ENCODE results near the gene FSIP1. TPM values are rescaled to one million over a fixed set of nuclear protein-coding genes. Genes with fewer than 3 reads are reported as not detected.

FSIP1 gene
- total and polyA plus RNA-seq, 12 donors, result 0.15 to 4.4 (median 0.89) TPM

GRCh38 chr15:39793923-39794322 lies 11.3 kb upstream of the FSIP1 start:
- ATAC-seq (no peak), DNase-seq (no peak)
- peak overlapping the region in 2 of 10 donors; percentile 35 to 70 for H3K27ac ChIP-seq
- H3K4me1 ChIP-seq, result peaks cover 0 to 11% (median 4%) of the 10 kb centered on the region in 9 donors
- no peak for TF ChIP-seq CTCF (IDR thresholded peaks at IDR 0.05)
- 75 to 86% methylated on average over 4 of the region's 4 CpGs for WGBS, 2 donors
- no peaks in the 10 kb centered on the region for H3K27me3 ChIP-seq
- intact Hi-C loops (cut with DNase I), result loop anchor here in 2 of 10 donors (10.0 kb wide), 1 partner anchor 81 kb away; no protein-coding TSS in a partner anchor
- no peaks in the 10 kb centered on the region for H3K36me3 ChIP-seq
- H3K9me3 ChIP-seq, result no peaks in the 10 kb centered on the region
- H3K4me3 ChIP-seq, result no peak overlapping the region

GRCh38 chr15:39792844-39793335 lies 10.2 kb upstream of the FSIP1 start:
- H3K27me3 ChIP-seq, result no peaks in the 10 kb centered on the region
- no peak for DNase-seq
- H3K36me3 ChIP-seq, result no peaks in the 10 kb centered on the region
- peaks cover 0 to 11% (median 4%) of the 10 kb centered on the region in 9 donors for H3K4me1 ChIP-seq
- TF ChIP-seq CTCF (IDR thresholded peaks at IDR 0.05), result no peak
- WGBS, 2 donors, result 35 to 39% methylated on average over 4 of the region's 4 CpGs
- ATAC-seq, result peak in 6 of 8 donors; percentile 61 to 88 (median 84)
- no peaks in the 10 kb centered on the region for H3K9me3 ChIP-seq
- peak overlapping the region in 4 of 10 donors; percentile 17 to 70 (median 34) for H3K27ac ChIP-seq
- intact Hi-C loops (cut with DNase I), result loop anchor here in 2 of 10 donors (10.0 kb wide), 1 partner anchor 82 kb away; no protein-coding TSS in a partner anchor
- H3K4me3 ChIP-seq, result no peak overlapping the region

- intact Hi-C loops (cut with DNase I), result loop anchor here in 2 of 10 donors (10.0 kb wide), 1 partner anchor 83 kb away; no protein-coding TSS in a partner anchor
- peak overlapping the region in 6 of 10 donors; percentile 0 to 70 (median 40) for H3K27ac ChIP-seq
- peak in 7 of 8 donors; percentile 53 to 89 (median 71) for ATAC-seq
These were observed 9.6 kb upstream of the FSIP1 start for GRCh38 chr15:39792025-39792843.

More at GRCh38 chr15:39792025-39792843, 9.6 kb upstream of the FSIP1 start:
- TF ChIP-seq CTCF (IDR thresholded peaks at IDR 0.05), result no peak
- H3K27me3 ChIP-seq, result no peaks in the 10 kb centered on the region
- H3K36me3 ChIP-seq, result no peaks in the 10 kb centered on the region
- WGBS, 2 donors, result 55 to 71% methylated on average over 5 of the region's 5 CpGs
- no peak for DNase-seq
- H3K9me3 ChIP-seq, result no peaks in the 10 kb centered on the region
- no peak overlapping the region for H3K4me3 ChIP-seq
- peaks cover 0 to 11% (median 5%) of the 10 kb centered on the region in 9 donors for H3K4me1 ChIP-seq

Data from heart right ventricle (tissue), 16 donors.